NCI-H146 (cell line): ENCODE measurements around the gene IKBKE.
A peak's percentile ranks its signal among the peaks of the same experiment; 100 is the strongest.

Experiments used
- DNase-seq: peaks from one replicate; lab custom pipeline; 2025; lab: John Stamatoyannopoulos, UW

IKBKE gene

DNA sequence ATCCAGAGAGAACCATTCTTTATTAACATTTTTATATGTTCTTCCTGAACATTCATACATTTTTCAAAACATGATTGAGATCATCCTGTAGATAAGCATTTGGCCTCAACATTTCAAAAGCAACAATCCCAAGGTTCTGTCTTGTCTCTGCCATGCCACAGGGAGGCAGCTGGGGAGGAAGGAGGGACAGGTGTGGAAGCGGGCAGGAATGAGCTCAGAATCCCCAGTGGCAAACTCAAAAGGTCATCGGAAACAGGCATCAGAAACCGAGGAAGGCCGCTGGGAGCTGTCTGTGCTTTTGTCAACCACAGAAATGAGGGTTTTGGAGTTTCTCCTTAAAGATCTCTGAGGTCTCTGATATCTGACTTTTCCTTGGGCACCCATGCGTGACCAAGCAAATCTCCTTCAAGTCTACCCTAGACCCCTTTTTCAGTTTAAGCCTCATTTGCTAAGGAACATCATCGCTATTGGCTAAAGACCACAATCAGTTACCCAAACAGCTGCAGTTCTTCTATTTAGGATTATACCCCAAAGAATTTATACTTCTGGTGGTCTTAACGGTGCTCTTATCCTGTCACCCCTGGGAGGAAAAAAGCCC is 71.1 kb downstream of the IKBKE start:
- DNase-seq, result no peak

DNA sequence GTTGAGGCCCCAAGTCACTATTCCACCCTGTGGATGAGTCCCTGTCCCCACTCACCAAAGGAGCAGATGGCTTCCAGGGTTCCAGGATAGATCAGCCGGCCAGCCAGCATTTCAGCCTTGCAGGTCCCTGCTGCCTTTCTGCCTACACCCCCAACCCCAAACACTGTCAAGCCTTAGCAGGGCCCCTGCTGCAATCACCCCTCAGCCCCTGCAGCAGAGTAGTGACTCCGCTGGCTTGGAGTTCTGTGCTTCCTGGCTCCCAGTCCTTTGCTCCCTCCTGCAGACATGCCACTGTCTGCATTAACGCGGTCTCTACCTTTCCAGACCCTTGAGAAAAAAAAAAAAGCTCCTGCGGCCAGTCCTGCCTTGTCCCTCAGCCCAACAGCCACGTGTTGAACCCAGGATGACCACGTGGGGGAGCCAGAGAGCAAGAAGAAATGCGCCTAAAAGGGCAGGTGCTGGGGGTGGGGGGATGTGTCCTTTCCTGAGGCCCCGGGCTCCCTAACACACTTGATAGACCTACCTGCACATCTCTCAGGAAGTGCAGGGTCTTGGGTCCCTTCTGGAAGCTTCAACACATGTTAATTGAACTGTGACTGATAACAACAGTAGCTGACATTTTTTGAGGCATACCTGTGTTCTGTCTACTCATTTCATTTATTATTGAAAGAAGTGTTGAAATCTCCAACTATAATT is 74.4 kb downstream of the IKBKE start:
- peak; percentile 80 for DNase-seq

DNA sequence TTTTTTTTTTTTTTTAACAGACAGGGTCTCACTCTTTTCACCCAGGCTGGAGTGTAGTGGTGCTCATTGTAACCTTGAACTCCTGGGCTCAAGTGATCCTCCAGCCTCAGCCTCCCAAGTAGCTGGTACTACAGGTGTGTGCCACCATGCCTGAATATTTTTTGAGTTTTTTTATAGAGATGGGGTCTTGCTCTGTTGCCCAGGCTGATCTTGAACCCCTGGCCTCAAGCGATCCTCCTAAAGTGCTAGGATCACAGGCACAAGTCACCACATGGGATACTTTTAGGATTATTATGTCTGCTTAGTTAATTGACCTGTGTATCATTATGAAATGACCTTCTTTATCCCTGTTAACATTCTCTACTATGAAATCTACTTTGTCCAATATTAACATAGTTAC is 75.1 kb downstream of the IKBKE start:
- DNase-seq, result no peak
